GM21529 (cell line): Measurements from ENCODE around the gene PAEP.

Experiments
- ATAC-seq: cut with Tn5 transposase; IDR thresholded peaks from one replicate; pipeline ENCODE4 v1.9.1; 2021; ENCODE audit not compliant: unreplicated experiment

Gene PAEP

DNA sequence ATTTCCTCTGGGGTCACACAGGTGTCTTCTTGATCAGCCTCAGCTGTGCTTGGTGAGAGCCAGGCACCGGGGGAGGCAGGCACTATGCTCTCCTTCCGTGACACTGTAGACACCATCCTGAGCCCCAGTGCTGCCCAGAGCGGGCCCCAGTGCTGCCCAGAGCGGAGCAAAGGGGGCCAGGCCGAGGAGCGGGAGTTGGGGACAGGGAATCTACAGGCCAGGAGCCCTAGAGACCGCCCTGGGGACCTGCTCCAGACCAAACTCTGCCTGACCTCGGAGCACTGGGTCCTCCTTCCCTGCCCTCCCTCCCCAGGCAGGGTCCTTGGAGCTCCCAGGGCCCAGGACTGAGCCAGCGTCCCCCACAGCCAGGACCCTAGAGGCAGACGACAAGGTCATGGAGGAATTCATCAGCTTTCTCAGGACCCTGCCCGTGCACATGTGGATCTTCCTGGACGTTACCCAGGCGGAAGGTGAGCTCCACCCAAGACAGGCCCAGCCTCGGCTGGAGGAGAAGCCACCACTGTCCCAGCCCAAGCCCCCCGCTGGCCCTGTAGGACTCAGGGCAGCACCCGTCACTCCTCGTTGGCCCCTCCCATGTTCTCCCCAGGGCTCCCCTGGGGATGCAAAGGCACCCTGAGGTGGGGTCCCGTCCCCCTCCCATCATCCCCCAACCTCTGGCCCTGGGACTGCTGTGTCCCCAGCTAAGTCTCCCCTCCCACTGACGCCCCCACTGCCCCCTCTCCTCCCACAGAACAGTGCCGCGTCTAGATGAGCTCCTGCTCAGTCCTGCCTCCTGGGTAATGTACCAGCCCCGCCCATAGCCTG lies 30.2 kb downstream of the PAEP start:
- ATAC-seq: no peak

- ATAC-seq: no peak
Measured at GRCh38 chr9:135592331-135592590, 30.7 kb downstream of the PAEP start.

- ATAC-seq: no peak
Measured at GRCh38 chr9:135592625-135593024, 31.1 kb downstream of the PAEP start.

DNA sequence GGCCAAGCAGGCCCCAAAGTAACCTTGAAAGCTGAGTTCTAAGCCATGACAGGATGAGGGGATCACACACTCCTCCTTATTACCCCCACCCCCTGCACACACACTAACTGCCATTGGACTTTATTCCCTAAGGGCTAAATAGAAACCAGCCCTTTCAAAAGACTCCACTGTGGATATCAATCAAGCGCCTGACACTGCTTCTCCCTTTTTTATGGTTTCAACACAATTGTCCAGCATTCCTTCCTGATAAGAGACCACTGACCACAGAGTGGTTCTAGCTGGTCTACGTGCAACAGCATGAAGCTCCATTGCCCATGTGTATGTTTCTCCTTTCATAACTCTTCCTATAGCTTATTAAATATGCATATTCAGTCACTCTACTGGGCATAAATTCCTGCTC lies 34.7 kb downstream of the PAEP start:
- no peak for ATAC-seq

- ATAC-seq: no peak
Measured at GRCh38 chr9:135600296-135600817, 38.8 kb downstream of the PAEP start.

DNA sequence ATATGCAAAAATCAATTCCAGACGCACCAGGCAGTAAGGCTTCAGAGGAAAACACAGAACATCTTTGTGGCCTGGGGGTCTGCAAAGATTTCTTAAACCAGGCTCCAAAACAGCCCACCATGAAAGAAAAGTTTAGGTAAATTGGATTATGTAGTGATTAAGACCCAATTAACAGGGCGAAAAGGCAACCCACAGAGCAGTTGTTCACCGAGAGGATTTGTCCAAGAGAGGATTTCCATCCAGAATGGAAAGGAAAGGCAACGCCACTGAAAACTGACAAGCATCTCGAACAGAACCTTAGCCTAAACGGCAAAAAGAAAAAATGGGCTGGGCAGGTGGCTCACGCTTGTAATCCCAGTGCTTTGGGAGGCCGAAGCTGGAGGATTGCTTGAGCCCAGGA lies 40.4 kb downstream of the PAEP start:
- ATAC-seq: no peak

- ATAC-seq: no peak
Measured at GRCh38 chr9:135602789-135603481, 41.4 kb downstream of the PAEP start.

DNA sequence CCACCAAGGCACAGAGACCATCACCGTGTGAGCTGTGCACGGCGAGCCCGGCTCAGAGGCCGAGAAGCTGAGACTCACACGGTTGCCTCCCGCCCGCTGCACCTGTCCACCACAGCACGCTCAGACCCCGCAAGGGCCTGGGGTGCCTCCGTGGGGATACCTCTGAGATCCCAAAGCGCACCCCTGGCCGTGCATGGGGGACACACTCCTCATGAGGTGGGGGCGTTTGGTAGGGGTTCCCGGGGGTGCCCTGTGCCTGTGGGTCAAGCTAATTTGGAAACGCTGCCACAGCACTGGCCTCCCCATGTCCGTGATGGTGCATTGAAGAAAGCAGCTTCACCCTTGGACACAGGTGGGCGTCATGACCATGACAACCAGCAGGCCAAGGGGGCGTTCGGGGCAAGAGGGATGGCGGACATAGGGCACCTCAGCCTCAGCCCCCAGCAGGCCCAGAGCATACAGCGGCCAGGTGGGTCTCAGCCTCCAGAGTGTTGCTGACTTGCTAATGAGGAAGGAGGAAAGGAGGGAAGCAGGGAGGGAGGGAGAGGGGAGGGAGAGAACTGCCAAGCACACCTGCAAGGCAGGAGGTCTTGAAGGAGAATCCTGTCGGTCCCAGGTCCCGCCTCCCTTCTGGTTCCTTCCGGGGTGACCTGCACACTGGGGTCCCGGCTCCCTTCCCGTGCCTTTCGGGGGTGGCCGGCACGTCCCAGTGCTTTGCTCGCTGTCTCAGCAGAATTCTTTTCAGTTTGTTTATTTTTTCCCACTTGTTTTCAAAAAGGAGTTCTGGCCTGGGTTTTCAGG lies 43.1 kb downstream of the PAEP start:
- ATAC-seq: no peak

- no peak for ATAC-seq
Measured at GRCh38 chr9:135605238-135605781, 43.8 kb downstream of the PAEP start.

GRCh38 chr9:135606885-135607259 lies 45.3 kb downstream of the PAEP start:
- ATAC-seq: no peak

GRCh38 chr9:135607401-135608293 lies 46.1 kb downstream of the PAEP start:
- ATAC-seq: no peak

DNA sequence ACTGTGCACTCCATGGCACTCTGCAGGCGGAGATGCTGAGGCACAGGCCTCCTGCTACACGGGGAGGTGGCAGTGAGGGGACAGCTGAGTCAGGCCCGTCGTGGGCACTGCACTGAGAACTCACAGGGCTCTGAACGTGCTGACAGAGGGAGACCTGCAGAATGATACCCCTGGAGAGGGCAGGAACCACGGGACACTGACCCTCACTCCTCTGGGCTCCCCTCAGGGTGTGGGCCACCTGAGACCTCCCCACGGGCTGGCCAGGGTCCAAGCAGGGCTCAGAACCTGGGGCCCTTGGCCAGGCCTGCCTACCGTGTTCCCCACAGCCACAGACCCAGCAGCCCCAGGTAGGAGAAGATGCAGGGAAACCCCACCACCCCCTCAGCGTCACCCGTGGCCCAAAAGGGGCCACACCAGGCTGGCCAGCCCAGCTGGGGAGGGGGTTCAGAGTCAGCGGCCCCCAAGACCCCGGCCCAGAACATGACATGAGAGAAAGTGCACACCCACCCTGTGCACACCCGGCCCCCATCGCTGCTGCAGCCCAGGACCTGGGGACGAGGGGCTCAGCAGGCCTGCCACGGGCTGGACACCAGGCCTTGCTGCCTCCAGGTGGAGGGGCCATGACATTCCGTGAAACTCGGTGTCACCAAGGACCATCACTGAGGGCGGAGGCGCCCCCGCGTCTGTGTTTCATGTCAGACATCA lies 46.9 kb downstream of the PAEP start:
- ATAC-seq: no peak

DNA sequence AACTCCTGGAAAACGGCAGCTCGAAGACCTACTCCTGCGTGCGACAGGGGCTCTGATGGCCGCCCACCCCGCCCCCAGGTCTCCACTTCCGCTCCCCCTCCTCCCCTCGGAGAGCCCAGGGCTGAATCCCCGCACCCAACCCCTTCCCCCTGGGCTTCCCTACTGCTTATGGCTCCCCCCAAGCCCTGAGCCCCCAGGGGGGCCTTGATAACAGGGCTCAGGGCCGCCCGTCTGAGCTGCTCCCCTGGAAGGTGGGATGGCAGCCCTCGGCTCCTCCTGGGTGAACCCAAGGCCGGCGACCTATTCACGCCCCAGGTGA lies 47.4 kb downstream of the PAEP start:
- no peak for ATAC-seq

GRCh38 chr9:135609366-135609955 lies 47.9 kb downstream of the PAEP start:
- no peak for ATAC-seq

GRCh38 chr9:135610290-135611141 lies 49.0 kb downstream of the PAEP start:
- no peak for ATAC-seq

DNA sequence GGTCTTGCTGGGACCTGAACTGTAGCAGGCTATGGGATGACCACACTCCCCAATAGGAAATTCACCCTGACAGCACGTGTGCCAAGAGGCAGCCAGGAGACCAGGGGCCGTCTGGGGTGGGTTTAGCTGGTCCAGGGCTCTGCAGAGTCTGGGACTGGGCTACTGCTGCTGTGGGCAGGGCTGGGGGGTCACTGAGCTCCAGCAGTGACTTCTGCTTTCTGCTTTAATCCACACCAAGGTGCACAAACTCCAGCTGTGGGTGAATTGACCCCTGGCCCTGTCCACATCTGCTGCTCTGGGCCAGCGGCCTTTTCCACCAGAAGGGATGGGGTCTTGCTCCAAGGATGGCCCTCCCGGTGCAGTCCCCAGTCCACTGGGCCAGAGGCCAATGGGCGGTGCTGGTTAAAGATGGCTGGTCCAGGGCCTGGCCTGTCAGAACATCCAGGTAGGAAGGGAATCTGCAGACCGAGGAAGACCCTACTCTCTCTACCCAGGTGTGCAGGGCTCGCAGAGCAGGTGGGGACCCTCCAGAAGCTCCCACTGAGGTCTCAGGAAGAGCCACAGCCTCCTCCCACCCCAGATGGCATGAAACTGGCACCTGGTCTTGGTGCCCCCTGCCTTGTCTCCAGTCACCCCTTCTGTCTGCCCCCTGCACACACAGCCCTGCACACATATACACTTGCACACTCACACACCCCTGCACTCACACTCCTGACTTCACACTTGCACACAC lies 49.8 kb downstream of the PAEP start:
- ATAC-seq: no peak

DNA sequence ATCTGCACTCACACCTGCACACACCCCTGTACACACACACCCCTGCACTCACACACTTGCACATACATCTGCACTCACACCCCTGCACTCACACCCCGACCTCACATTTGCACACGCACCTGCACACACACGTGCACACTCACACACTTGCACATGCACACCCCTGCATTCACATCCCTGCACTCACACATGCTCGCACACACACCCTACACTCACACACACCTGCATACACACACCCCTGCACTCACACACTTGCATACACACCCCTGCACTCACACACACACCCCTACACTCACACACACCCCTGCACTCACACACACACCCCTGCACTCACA lies 50.3 kb downstream of the PAEP start:
- ATAC-seq: no peak

GRCh38 chr9:135612437-135612836 lies 50.9 kb downstream of the PAEP start:
- no peak for ATAC-seq
